NB4 (cell line): ENCODE data around the gene RUFY4.

ENCODE experiments used
- CTCF ChIP-seq: IDR thresholded peaks from one replicate; pipeline ENCODE4 v1.5.1; 2012; ENCODE audit warnings: low read depth, low read length
- MAX ChIP-seq: IDR thresholded peaks from 2 replicates; pipeline ENCODE4 v1.6.1; 2011; ENCODE audit warnings: low read depth, low read length
- MYC ChIP-seq: IDR thresholded peaks from 2 replicates; pipeline ENCODE4 v1.6.1; 2011; ENCODE audit warnings: low read depth, low read length
- POLR2A ChIP-seq: IDR thresholded peaks from 2 replicates; pipeline ENCODE4 v1.6.1; 2011; ENCODE audit warnings: mild to moderate bottlenecking; ENCODE audit not compliant: insufficient read length; ENCODE audit errors: extremely low read depth

DNA sequence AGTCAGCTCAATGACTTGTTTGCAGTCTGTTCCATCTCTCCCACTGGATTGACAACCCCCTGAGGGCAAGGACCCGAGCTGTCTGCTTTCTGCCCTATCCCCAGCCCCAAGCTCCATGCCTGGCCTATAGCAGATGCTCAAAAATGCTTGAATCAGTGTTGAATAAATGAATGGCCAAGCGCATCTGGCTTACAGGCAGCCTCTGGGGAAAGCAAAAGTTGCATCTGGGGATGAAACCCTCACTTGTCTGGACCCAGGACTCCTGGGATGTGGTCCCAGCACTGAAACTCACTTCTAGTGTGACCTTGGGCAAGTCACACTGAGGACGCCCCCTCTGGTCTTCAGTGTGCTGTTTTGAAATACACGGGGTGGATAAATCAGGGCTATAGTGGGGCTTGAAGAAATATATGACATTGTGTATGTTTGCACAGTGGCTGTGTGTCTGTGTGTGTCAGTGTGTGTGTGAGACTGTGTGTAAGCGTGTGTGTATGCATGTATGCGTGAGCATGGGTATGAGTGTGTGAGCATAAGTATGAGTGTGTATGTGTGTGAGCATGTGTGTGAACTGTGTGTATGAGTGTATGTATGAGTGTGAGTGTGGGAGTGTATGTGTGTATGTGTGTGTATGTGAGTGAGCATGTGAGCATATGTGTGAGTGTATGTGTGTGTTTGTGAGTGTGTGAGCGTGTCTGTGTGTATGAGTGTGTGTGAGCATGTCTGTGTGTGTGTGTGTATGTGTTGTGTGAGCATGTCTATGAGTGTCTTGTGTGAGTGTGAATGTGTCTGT is 38.5 kb upstream of the RUFY4 start:
- TF ChIP-seq MAX (no peak), CTCF (no peak), POLR2A (no peak), MYC (no peak)
